NCI-H146 treated with DMSO at 0.1 percent for 48 hours (cell line): Measurements from ENCODE around the gene PTDSS2.
"Not testable (repeated sequence)": the region's sequence is repeated elsewhere in the genome, so short reads cannot be mapped to it uniquely, and the experiment has no call there.

Experiments
- DNase-seq: peaks from one replicate; lab custom pipeline; 2025; ENCODE audit not compliant: unreplicated experiment; lab: John Stamatoyannopoulos, UW

The PTDSS2 gene

DNA sequence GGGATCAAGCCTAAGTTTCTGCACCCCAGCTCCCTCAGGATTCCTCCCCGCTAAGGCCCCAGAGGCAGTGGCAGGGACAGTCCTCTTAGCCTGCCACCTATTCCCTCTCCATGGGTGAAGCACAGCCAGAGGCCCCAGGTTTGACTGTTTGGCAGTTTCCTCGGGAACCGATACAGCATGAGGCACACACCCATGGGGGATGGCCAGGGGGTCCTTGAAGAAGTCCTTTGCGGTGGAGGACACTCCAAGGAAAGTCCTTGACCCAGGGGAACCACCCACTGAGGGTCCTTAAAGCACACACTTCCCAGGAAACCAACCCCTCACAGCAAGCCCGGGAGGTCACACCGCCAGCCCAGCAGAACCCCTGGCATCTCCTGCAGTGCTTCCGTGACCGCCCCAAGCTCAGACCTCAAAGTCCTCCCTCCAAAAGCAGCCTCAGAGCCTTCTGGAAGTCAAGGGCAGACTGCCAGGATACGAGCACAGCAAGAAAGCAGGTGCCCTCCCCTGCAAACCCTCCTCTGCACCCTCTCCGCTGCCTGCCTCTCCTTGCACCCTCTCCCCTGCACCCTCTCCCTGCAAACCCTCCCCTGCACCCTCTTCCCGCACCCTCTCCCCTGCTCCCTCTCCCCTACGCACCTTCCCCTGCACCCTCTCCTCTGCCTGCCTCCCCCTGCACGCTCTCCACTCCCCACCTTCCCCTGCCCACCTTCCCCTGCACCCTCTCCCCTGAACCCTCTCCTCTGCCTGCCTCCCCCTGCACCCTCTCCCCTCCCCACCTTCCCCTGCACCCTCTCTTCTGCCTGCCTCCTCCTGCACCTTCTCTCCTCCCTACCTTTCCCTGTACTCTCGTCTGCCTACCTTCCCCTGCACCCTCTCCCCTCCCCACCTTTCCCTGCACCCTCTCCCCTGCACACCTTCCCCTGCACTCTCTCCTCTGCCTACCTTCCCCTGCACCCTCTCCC, 36.7 kb upstream of the PTDSS2 start:
- no peak for DNase-seq

GRCh38 chr11:414318-414857, 35.7 kb upstream of the PTDSS2 start:
- DNase-seq: no peak

- no peak for DNase-seq
Measured at GRCh38 chr11:415640-416041, 34.4 kb upstream of the PTDSS2 start.

GRCh38 chr11:416051-416756, 33.9 kb upstream of the PTDSS2 start:
- no peak for DNase-seq

GRCh38 chr11:416757-417621, 33.1 kb upstream of the PTDSS2 start:
- peak; percentile 69 for DNase-seq

DNA sequence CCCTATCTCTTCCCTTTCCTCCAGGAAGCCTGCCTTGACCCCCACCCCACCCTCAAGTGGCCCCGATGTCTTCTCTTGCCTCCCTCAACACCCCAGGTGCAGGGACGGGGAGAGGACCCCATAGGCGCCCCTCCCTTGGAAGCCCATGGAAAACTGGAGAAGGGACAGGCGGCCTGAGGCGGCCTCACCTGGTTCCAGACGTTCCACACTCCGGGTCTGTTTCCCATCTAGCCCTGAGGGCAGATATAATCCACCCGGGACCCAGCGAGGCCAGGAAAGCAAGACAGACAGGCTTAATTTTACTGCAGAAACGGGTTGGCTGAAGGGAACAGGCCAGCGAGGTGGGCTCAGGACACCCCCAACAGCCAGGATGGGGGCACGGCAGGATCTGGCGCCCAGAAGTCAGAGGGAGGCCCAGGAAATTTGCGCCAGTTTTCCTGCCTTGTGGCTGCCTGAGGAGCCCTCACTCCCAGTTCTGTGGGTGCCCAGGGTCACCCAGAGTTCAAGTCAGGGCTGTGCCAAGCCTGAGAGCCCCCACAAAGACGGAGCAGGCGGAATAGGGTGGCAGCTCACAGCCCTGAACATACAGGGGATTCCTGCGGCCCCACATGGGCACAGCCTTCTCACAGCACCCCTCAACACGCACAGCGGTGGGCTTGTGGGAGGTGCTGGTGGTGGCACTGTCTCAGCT, 32.3 kb upstream of the PTDSS2 start:
- DNase-seq: no peak

GRCh38 chr11:418343-419247, 31.5 kb upstream of the PTDSS2 start:
- no peak for DNase-seq

DNA sequence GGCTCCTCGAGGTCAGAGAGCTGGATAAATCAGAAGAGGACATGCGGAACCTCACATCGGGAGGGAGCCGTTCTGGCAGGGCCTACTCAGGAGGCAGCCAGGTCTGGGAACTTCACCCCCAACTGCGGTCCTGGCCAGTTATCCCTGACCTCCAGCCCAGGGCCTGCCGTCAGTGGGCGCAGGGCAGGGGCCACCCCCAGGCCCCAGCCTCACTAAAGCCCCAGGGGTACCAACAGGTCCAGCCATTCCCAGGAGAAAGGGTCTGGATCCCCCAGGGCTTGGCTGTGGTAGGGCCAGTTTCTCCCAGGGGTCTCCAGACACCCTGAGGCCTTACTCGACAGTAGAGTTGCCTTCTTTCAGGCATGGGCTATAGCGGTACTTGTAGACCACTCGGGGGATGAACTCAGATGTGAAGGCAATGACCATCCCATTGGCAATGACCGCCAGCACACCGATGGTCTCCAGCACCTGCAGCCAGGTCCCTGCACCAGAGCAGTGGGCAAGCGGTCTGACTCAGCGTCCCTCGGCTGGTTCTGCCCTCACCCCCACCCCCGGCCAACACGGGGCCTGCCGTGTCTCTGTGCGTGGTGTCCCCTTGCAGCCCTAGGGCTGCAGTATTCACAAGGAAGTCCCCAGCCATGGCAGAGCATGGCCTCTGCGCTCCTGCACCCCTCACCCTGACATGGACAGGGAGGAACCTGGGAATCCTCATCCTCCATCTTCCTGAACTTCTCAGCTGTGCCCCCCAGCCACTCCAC, 30.7 kb upstream of the PTDSS2 start:
- no peak for DNase-seq

DNA sequence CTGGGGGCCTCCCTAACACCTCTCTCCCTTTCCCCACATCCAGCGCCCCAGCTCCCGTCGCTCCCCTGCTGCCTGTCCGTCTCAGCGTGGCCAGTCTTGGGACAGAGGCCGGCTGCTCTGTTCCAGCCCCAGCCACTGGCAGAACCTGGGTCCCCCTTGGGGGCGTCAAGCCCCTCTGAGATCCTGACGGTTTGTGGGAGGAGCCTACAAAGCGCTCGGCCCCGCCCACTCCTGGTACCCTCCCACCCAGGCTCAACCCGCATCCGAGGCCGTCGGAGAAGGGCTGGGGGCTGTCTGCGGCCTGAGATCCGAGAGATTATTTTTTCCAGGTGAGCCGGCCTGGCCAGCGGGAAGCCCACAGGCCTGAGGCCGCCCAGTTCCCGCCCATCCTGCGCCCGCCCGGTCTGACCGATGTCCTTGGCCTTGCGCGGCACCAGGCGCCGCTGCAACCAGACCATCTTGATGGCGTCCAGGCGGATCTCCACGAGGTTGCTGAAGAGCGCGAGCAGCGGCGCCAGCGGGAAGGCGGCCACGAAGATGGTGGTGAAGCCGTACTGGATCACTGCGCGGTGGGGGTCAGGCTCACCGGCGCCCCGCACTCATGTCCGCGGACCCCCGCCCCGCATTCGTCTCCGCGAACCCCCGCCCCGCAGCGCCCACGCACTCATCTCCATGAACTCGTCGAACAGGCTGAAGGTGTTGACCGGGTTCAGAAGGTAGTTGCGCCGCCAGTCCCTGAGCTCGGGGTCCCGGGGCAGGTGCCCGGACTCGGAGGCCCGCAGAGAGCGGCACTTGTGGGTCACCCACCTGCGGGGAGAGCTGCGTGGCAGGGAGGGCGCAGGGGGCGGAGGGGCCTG, 29.8 kb upstream of the PTDSS2 start:
- no peak for DNase-seq

GRCh38 chr11:420911-421321, 29.2 kb upstream of the PTDSS2 start:
- DNase-seq: no peak

DNA sequence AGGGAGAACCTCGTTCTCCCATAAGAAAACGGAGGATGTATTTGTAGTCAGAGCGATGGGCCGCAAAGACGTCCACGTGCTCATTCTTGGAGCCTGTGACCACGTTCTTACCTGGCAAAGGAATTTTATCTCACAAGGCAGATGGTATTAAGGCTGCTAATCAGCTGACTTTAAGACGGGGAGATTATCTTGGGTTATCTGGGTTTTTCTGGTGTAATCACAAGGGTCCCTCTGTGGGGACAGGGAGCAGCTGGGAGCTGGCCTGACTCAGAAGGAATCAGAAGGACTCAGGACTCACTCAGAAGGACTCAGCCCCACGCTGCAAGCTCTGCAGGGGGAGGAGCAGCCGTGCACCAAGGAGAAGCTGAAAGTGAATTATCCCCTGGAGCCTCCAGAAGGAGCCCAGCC, 27.8 kb upstream of the PTDSS2 start:
- DNase-seq: no peak

DNA sequence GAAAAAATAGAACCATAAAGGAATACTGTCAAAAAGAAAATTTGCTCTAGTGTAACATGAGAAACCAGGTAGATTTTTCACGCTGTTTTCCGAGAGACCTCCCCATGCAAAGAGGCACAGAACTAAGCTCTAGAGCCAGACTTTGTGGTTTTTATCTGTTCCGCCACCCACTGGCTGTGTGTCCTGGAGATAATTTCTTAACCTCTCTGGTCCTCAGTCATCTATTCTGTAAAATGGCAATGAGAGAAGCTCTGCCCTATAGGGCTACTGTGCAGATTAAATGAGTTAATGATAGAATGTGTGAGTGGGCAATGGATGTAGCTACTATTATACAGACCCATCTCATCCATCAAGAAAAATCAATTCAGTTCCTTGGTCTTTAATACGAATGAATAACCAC, 25.8 kb upstream of the PTDSS2 start:
- DNase-seq: no peak

DNA sequence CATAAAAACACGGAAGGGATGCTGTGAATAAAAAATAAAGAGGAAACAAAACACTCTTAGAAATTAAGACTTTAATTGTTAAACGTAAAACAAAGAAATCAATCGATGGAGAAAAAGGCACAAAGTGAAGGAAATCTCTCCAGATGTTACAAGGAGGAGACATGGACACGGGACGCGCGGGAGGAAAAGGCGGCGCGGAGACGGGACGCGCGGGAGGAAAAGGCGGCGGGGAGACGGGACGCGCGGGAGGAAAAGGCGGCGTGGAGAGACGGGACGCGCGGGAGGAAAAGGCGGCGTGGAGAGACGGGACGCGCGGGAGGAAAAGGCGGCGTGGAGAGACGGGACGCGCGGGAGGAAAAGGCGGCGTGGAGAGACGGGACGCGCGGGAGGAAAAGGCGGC, 25.3 kb upstream of the PTDSS2 start:
- DNase-seq: not testable (repeated sequence)

GRCh38 chr11:425301-425700, 24.8 kb upstream of the PTDSS2 start:
- no peak for DNase-seq

- DNase-seq: no peak
Measured at GRCh38 chr11:426851-427250, 23.2 kb upstream of the PTDSS2 start.

- no peak for DNase-seq
Measured at GRCh38 chr11:428295-428694, 21.8 kb upstream of the PTDSS2 start.

- DNase-seq: no peak
Measured at GRCh38 chr11:429391-429790, 20.7 kb upstream of the PTDSS2 start.
